Small intestine (tissue), 7 donors: ENCODE data around the gene STUB1. TPM values are rescaled to one million over a fixed set of nuclear protein-coding genes. Genes with fewer than 3 reads are reported as not detected.

Source experiments
- DNase-seq, 2 donors: peaks; one replicate each; pipeline versions ENCODE4 v3.0.0 to v3.0.0-alpha.2; 2013
- FAIRE-seq: peaks from 2 replicates; lab custom pipeline; 2012; peaks lifted over from hg19 to GRCh38; lab: Jason Lieb, UNC
- H3K27ac ChIP-seq, 3 donors: one replicate each; pipeline ENCODE4 v1.5.1; 2013; ENCODE audit warnings: low read length in 2 of 3, mild to moderate bottlenecking in 2 of 3, control low read depth in 1 of 3, inconsistent platforms in 1 of 3, low read depth in 1 of 3, moderate library complexity in 1 of 3
- H3K27me3 ChIP-seq, 3 donors: one replicate each; pipeline ENCODE4 v1.6.1; 2013; ENCODE audit warnings: low read length in 3 of 3, inconsistent platforms in 1 of 3; ENCODE audit not compliant: control insufficient read depth in 3 of 3, insufficient read depth in 3 of 3
- H3K36me3 ChIP-seq, 3 donors: one replicate each; pipeline ENCODE4 v1.6.1; 2013; ENCODE audit warnings: low read length in 3 of 3, inconsistent platforms in 1 of 3, low read depth in 1 of 3, mild to moderate bottlenecking in 1 of 3, moderate library complexity in 1 of 3; ENCODE audit not compliant: control insufficient read depth in 3 of 3, insufficient read depth in 2 of 3
- H3K4me1 ChIP-seq, 3 donors: one replicate each; pipeline ENCODE4 v1.6.1; 2013; ENCODE audit warnings: low read length in 2 of 3, inconsistent platforms in 1 of 3, low read depth in 1 of 3, mild to moderate bottlenecking in 1 of 3, moderate library complexity in 1 of 3; ENCODE audit not compliant: control insufficient read depth in 3 of 3, insufficient read depth in 2 of 3
- H3K4me3 ChIP-seq, 3 donors: one replicate each; pipeline ENCODE4 v1.5.1; 2013; ENCODE audit warnings: low read length in 3 of 3, control low read depth in 1 of 3, inconsistent platforms in 1 of 3, low read depth in 1 of 3, mild to moderate bottlenecking in 1 of 3, moderate library complexity in 1 of 3
- H3K9me3 ChIP-seq, 2 donors: one replicate each; pipeline ENCODE4 v1.6.1; 2013; ENCODE audit warnings: low read depth in 1 of 2, low read length in 1 of 2; ENCODE audit not compliant: control insufficient read depth in 2 of 2, insufficient read depth in 1 of 2
- WGBS, 3 donors: extraction: QIAGEN DNeasy Blood & Tissue Kit; methylation state at CpG; one replicate each; pipeline ENCODE4 v1.1.7; 2013; 5-methylcytosine and 5-hydroxymethylcytosine counted together
- polyA plus RNA-seq, 4 donors: library from polyadenylated mRNA; stranded (reverse) in 3 of 4; unstranded in 1 of 4; fragments of 200-250 nt in 3 of 4; fragments of 120-200 nt in 1 of 4; gene quantifications; one replicate each; pipeline versions ENCODE4 v1.2.1 to v1.2.3, GENCODE V29; 2013
- donor health status: healthy with polysubstance abuse.
- donor health status: control.
- donor health status: control.
- donor health status: Bipolar disorder and iron deficiency.
- donor health status: healthy.

The STUB1 gene
- polyA plus RNA-seq, 4 donors = 66.2 to 122 (median 118) TPM

DNA sequence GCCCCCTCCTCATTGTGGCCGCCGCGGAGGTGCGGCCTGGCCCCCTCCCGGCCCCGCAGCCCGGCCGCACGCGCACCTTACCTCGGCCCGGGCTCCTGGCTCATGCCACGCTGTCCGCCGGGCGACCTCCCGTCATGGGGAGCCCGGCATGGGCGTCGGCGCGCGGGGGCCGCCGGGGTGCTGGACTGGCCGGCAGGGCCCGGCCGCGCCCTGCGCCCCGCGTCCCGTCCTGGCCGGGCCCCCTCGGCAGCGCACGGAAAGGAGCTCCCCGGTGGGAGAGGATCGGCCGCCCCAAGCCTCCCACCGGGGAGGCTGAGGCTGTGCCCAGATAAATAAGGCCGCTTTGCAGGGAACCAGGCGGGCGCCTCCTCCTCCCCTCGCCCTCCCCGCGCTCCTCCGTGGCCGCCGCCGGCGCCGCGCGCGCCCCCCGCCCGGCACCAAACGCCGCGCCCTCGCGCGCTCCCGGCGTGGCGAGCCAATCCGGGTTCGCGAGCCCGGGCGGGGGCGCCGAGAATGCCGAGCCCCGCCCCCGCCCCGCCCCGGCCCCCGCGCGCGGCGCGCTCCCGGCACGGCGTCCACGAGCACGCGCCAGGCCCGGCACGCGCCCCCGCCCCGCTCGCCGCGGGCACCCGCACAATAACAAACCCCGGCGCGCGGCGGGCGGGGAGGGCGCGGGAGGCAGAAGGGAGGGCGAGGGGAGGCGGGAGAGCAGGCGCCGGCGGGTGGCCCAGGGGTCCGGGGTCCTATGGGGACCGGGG lies 25.4 kb downstream of the STUB1 start, which contains the start of gene FBXL16:
Gene FBXL16, minus strand, starts transcription at position 371 of the 758 bp plus-strand sequence. CDS start 8,396 bp downstream, outside the sequence.
- H3K36me3 ChIP-seq = no peaks in the 10 kb centered on the region
- no peak for DNase-seq
- H3K4me3 ChIP-seq = peak within 1 kb of the TSS in 2 of 3 donors; percentile 7 to 32
- H3K27me3 ChIP-seq = peaks cover 31 to 88% (median 62%) of the 10 kb centered on the region in 3 donors
- no peak for FAIRE-seq
- peak within 1 kb of the TSS in 1 of 3 donors; percentile 22 for H3K27ac ChIP-seq
- peaks cover 0 to under 1% (median 0%) of the 10 kb centered on the region in 3 donors for H3K4me1 ChIP-seq
- WGBS, 3 donors = 1 to 2% (median 1%) methylated on average over 30 to 115 of the region's 115 CpGs
- H3K9me3 ChIP-seq = no peaks in the 10 kb centered on the region

DNA sequence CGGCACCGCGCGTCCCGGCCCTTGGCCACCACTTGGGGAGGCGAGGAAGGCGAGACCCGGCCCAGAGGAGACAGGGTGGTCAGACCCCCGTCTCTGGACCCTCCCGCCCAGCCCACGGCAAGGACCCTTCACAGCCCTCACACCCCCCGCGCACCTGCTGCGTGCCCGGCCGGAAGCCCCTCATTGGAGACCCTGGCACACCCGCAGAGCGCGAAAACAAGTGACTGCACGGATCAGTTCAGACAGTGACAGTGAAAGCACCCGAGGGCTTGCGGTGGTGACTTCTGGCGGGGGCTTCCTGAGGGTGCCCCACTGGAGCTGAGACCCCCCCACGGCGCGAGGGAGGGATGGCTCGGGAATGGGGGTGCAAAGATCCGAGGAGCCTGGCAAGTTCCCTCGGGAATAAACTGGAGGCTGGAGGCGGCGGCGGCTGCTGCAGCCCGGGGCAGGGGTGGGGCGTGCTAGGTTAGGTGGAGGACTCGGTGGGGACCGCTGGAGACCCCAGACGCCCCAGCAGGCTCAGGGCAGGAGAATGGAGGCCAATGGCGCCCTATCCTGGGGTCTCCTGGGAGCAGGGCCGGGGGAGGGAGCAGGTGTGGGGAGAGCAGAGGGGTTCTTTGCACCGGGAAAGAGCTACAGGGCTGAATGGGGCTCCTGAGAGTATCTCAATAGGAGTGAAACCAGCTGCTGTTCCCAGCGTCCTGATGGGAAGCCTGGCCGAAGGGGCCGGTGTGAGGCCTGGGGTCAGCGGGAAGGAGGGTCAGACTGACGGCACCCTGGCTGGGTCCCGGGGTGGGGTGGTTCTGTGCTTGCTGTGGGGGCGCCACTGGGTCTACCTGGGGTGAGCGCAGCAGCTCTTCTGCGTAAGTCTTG lies 26.2 kb downstream of the STUB1 start:
- FAIRE-seq (no peak), DNase-seq (no peak)
- Histone ChIP-seq H3K9me3 (no peaks in the 10 kb centered on the region), H3K36me3 (no peaks in the 10 kb centered on the region), H3K4me3 (peak overlapping the region in 1 of 3 donors; percentile 32), H3K27ac (peak overlapping the region in 1 of 3 donors; percentile 22), H3K4me1 (peaks cover 0 to 7% (median 0%) of the 10 kb centered on the region in 3 donors), H3K27me3 (peaks cover 31 to 88% (median 61%) of the 10 kb centered on the region in 3 donors)
- WGBS, 3 donors = 5 to 6% (median 5%) methylated on average over 37 to 49 of the region's 49 CpGs

DNA sequence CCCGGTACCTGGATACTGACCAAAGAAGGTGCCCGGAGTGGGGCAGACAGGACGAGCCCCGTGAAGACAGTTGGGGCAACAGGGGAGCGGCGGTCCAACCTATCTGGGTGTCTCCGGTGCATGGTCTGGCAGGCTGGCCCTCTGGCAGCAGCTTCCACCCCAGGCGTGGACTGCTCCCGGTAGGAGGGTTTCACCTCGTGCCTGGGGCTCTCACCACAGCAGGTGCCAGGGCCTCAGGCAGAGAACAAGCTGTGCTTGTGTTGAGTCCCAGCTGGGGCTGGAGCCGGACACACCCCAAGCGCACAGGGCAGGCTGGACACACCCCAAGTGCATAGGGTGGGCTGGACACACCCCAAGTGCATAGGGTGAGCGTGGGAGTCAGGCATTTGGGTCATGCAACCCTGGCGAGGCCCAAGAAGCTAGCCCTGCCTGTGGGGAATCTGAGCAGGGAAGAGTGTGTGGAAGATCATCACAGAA lies 26.9 kb downstream of the STUB1 start:
- FAIRE-seq (no peak), DNase-seq (no peak)
- Histone ChIP-seq H3K27ac (no peak overlapping the region), H3K4me1 (peaks cover 0 to 9% (median 0%) of the 10 kb centered on the region in 3 donors), H3K9me3 (no peaks in the 10 kb centered on the region), H3K36me3 (no peaks in the 10 kb centered on the region), H3K27me3 (peaks cover 27 to 83% (median 58%) of the 10 kb centered on the region in 3 donors), H3K4me3 (no peak overlapping the region)
- WGBS, 3 donors = 17 to 38% (median 30%) methylated on average over 14 of the region's 14 CpGs

DNA sequence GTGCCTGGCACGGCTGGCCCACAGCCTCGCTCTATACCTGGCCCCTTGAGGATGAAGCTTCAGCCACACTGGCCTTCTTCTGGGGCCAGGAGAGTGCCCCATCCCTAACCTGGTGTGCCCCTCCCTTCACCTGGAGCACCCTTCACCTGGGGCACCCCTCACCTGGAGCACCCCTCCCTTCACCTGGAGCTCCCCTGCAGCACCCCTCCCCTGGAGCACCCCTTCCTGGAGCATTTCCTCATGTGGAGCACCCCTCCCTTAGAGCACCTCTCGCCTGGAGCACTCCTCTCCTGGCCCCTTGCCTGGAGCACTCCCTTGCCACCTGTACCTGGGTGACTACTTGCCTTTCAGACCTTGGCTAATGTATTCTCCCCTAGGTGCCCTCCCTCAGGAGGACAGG lies 27.8 kb downstream of the STUB1 start:
- H3K36me3 ChIP-seq = no peaks in the 10 kb centered on the region
- FAIRE-seq = no peak
- no peak overlapping the region for H3K4me3 ChIP-seq
- no peaks in the 10 kb centered on the region for H3K9me3 ChIP-seq
- WGBS, 3 donors = 31 to 55% (median 40%) methylated on average over 3 of the region's 3 CpGs
- H3K27me3 ChIP-seq = peaks cover 22 to 74% (median 50%) of the 10 kb centered on the region in 3 donors
- no peak for DNase-seq
- H3K27ac ChIP-seq = no peak overlapping the region
- peaks cover 0 to 9% (median 0%) of the 10 kb centered on the region in 3 donors for H3K4me1 ChIP-seq

DNA sequence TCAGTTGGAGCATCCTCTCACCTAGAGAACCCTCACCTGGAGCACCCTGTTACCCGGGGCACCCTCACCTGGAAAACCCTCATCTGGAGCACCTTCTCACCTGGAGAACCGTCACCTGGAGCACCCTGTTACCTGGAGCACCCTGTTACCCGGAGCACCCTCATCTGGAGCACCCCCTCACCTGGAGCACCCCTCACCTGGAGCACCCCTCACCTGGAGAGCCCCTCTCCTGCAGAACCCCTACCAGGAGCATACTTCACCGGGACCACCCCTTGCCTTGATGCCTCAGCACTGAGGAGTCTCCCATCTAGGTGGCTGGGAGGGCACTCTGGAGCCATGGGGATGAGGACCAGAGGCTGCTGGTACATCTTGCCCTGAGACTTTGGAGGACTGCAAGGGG lies 28.7 kb downstream of the STUB1 start:
- no peak for DNase-seq
- Histone ChIP-seq H3K9me3 (no peaks in the 10 kb centered on the region), H3K27ac (no peak overlapping the region), H3K4me3 (no peak overlapping the region), H3K36me3 (no peaks in the 10 kb centered on the region), H3K27me3 (peaks cover 16 to 70% (median 45%) of the 10 kb centered on the region in 3 donors), H3K4me1 (peaks cover 0 to 9% (median 0%) of the 10 kb centered on the region in 3 donors)
- WGBS, 3 donors = 66 to 72% (median 71%) methylated on average over 4 of the region's 4 CpGs
- no peak for FAIRE-seq

DNA sequence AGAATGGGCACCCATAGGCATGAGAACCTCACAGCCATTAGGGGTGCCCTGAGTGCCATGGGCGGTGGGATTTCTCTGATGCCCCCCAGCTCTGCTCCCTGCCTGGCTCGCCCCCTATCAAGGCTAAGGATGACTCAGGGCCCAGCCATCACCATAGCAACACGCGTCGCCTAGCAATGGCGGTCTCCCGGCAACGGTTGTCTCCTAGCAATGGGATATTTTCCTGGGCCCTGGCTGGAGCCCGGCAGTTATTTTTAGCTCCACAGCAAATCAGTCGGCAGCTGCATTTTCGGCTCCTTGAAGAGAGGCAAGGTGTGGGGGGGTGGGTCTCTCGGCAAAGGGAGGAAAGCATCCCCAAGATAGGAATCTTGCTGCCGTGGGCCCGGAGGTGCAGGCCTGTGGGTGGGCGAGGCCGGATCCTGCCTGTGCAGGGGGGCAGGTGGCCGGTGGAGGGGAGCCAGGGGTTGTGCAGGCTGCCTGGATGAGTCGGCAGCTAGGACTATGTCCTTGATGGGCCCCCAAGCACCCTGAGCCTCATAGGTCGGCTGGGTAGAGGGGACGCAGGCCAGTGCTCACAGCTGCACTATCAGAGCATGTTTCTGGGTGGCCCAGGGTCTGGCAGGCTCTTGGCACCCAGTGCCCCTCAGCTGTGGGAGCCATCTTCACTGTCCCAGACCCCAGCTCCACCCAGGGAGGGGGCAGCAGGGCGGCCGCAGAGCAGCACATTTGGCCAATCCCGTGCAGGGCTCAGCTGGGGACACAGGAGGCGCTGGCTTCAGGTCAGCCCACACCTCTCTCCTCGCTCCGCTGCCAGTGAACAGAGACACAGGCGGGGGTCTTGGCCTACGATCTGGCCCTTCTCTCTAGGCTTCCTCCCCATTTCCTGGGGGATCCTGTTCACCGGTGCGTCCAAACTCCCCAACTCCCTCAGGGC lies 29.6 kb downstream of the STUB1 start:
- Histone ChIP-seq H3K9me3 (no peaks in the 10 kb centered on the region), H3K4me1 (peaks cover 0 to 14% (median 3%) of the 10 kb centered on the region in 3 donors), H3K4me3 (no peak overlapping the region), H3K36me3 (no peaks in the 10 kb centered on the region), H3K27ac (peak overlapping the region in 1 of 3 donors; percentile 67), H3K27me3 (peaks cover 14 to 69% (median 38%) of the 10 kb centered on the region in 3 donors)
- FAIRE-seq (no peak), DNase-seq (peak in 1 of 2 donors; percentile 52)
- whole genome bisulfite sequencing, 3 donors = 16 to 23% (median 18%) methylated on average over 29 to 30 of the region's 30 CpGs

DNA sequence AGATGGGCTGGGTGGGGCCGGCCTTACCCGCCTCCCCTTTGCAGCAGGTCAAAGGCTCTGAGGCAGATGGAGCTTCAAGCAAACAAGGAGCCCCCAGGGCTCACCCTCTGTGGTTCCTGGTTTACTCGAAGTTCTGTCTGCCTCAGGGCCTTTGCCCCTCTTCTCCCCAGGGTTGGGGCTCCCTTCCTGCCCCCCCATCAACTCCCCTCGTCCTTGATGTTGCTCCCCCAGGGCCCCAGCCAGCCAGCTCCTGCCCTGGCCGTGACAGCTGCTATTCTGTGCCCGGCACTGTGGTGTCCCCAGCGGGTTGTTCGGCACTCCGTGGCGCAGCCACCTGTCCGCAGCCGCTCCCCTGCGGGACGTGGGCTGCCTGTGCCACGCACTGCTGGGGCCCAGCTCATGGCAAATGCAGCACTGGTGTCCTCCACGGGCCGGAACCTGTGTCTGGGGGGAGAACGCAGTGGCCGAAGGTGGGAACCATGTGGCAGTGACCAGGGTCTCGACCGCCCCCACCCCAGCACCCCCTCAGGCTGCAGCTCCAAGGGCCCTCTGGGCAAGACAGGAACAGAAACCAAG lies 30.4 kb downstream of the STUB1 start:
- FAIRE-seq (no peak), DNase-seq (no peak)
- WGBS, 3 donors = 55 to 66% (median 58%) methylated on average over 21 of the region's 21 CpGs
- Histone ChIP-seq H3K27ac (peak overlapping the region in 1 of 3 donors; percentile 67), H3K4me3 (no peak overlapping the region), H3K27me3 (peaks cover 14 to 67% (median 38%) of the 10 kb centered on the region in 3 donors), H3K36me3 (no peaks in the 10 kb centered on the region), H3K4me1 (peaks cover 0 to 14% (median 3%) of the 10 kb centered on the region in 3 donors), H3K9me3 (no peaks in the 10 kb centered on the region)
